Astrocyte of the spinal cord (primary cell): ENCODE measurements around the gene GOLGA8A.
"Not testable (repeated sequence)": the region's sequence is repeated elsewhere in the genome, so short reads cannot be mapped to it uniquely, and the experiment has no call there.

Experiments
- DNase-seq: peaks from one replicate; pipeline ENCODE4 v3.0.0; 2011; ENCODE audit warnings: low read depth, low spot score
- H3K4me3 ChIP-seq: 2 replicates; pipeline ENCODE4 v1.5.1; 2011; ENCODE audit warnings: low read depth, mild to moderate bottlenecking, low read length, moderate library complexity
- in situ Hi-C: cut with HindIII; loops from 2 replicates; pipeline ENCODE4 v1.10.0; 2017; ENCODE audit warnings: low sequenced_read_pairs
- TF ChIP-seq, protein P1 (sequence below): IDR thresholded peaks from 2 replicates; pipeline ENCODE4 v1.5.1; 2012; ENCODE audit warnings: low read depth, mild to moderate bottlenecking, low read length, inconsistent platforms

The GOLGA8A gene

DNA sequence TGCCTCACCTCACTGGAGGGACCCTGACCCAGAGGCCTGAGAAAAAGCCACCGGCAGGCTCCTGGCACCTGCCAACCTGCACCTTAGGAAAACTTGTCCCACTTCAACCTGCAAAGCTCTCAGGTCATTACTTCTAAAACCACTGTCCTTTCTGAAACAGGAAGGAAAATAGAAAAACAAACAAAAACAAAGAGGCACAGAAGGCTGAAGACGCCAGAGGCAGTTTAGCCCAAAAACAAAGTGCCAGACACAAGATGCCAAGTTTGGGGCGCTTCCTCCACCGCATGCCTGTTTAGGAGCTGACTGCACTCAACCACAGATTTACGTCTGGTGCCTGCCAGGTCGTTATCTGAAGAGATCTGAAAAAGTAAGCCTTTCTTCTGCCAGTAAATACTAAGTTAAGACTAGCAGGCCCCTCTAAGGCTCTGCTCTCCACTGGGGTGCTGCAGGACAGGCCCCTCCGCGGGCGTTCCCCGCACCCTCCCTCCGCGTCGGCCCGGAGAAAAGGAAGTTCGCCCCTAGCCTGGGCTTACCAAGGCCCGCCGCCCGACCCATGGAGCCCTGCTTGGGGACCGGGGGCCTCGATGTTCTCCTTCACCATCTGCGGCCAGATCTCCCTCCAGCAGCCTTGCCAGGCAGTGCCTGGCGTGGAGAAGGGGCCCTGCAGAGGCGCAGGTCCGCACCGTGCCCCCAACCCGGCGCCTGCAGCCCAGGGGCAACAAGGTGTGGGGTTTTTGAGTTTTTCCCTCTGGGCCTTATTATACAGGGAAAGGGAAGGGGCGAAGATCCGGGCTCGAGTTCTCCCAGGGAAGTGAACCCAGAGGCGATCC lies 1.3 kb downstream of the GOLGA8A start:
- TF ChIP-seq, protein P1, sequence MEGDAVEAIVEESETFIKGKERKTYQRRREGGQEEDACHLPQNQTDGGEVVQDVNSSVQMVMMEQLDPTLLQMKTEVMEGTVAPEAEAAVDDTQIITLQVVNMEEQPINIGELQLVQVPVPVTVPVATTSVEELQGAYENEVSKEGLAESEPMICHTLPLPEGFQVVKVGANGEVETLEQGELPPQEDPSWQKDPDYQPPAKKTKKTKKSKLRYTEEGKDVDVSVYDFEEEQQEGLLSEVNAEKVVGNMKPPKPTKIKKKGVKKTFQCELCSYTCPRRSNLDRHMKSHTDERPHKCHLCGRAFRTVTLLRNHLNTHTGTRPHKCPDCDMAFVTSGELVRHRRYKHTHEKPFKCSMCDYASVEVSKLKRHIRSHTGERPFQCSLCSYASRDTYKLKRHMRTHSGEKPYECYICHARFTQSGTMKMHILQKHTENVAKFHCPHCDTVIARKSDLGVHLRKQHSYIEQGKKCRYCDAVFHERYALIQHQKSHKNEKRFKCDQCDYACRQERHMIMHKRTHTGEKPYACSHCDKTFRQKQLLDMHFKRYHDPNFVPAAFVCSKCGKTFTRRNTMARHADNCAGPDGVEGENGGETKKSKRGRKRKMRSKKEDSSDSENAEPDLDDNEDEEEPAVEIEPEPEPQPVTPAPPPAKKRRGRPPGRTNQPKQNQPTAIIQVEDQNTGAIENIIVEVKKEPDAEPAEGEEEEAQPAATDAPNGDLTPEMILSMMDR, result no peak
- in situ Hi-C loops, result no loop called here
- H3K4me3 ChIP-seq, result peak overlapping the region; percentile 63
- peak; percentile 6 for DNase-seq

DNA sequence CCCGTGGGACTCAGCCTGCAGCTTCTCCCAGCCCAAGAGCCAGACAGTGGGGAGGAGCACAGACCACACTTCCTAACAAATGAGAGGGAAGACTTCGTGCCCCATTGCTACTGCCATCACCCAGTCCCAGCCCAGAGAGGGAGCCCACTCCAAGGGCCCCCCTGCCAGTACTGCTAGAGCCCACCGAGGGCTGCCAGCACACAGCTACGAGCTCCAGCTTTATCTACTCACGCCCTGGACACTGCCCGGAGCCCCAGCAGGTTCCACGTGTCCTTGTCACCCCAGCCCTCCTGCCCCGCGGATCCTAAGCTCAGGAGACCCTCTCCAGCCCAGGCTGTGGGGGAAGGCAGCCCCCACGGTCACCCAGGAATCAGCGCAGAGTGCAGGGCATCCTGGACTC lies 1.9 kb downstream of the GOLGA8A start:
- TF ChIP-seq, protein P1, result no peak
- no peak for DNase-seq
- in situ Hi-C loops, result no loop called here
- no peak overlapping the region for H3K4me3 ChIP-seq

DNA sequence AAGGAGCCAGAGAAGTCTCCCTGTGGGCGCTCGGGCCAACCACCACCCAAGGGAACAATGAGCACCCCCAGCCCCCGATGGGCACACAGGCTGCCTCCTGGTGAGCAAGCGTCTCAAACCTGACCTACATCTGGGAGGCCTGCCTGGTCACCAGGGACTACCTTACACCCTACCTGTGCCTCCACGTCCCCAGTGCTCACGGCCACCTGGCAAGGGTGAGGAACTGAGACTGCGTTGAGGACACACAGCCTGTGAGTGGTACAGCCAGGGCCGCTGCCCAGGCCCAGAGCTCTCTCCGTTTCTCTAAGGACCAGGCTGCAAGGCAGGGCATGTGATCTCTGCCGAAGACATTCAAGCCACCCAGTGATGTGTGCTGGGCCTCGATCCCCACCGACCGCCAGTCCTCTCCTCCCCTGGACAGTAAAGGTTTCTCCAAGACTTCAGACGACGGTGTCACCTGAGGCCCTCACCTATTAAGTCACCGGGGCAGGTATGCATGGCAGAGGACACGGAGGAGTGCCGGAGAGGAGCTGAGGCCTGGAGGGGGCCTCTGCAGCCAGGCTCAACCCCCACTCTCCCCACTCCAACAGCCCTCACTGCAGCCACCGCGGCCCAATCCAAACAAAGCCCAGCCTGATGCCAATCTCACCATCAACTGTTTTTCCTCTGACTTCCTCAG lies 2.8 kb downstream of the GOLGA8A start:
- in situ Hi-C loops, result no loop called here
- no peak for DNase-seq
- TF ChIP-seq, protein P1, result no peak
- no peak overlapping the region for H3K4me3 ChIP-seq

DNA sequence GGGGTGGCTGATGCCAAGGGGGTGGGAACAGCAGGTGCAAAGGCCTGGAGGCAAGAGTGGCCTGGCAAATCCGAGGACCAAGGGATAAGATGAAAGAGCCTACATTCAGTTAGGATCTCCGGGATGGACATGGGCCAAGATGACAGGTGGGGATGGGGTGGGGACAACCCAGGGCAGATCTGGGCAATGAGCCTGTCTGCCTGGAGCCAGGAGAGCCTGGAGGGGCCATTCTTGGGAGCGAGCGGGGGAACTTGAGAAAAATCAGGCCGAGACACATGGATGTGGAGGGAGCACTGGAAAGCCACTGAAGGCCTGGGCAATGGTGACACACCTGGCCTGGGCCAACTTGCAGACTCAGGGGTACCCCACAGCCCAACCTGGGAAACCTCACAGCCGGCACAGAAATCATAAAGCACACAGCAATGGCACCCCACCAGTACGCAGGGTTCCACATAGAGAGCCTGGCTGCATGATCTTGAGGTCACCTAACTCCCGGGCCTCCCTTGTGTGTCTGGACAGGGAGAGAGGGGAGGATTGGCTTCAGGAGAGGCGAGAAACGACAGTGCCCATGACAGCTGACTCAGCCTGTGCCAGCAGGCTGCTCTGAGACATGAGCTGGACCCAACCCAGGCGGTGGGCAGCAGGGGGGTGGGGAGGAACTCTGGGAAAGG lies 3.5 kb downstream of the GOLGA8A start:
- in situ Hi-C loops, DNase-seq: not testable (repeated sequence)

DNA sequence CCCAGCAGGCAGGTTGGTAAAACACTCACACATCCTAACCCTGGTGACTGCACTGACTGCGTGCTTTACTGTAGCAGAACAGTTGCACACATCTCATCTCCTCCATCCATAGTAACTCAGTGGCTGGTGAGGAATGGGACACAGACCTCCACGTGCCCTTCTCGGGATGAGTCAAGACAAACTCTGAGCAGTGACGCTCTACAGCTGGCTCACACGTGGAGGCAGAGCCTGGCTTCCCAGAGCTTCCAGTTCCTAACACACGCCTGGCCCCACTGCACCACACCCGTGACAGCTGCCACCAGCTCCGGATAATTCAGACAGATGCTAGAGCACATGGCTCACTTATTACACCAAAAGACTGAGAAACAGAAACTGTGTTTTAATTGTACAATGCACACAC lies 7.0 kb downstream of the GOLGA8A start:
- DNase-seq, in situ Hi-C loops, H3K4me3 ChIP-seq: not testable (repeated sequence)

More for the DNA sequence above, 3.5 kb downstream of the GOLGA8A start:
- not testable (repeated sequence) for H3K4me3 ChIP-seq

DNA sequence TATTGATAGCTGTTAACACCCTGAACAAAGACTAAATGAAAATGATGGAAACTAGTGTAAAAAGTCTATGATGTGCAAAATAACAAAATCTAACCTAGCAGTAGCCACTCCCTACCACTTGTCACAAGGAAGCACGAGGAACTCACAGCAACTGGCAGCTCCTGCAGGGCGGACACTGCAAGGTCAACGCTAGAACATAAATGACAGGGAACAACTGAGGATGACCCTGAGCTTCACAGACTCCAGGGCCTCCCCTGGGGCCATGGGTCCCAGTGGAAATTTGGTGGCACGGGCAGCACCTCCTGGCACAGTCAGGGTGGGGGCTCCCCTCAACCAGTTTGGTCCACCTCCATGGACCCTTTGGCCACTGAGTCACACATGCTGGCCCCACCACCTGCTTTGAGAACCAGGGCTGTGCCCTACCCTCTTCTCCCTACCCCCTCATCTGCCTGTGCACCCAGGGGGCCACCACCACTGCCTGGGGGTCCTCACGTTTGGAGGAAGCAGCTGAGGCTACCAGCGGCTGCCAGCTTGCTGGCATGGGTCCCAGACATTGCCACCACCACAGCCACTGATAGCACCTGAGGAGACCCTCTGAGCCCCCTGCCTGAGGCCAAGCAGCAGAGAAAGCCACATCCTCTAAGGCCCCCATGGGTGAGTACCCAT lies 14.1 kb downstream of the GOLGA8A start:
- H3K4me3 ChIP-seq, in situ Hi-C loops, DNase-seq: not testable (repeated sequence)

DNA sequence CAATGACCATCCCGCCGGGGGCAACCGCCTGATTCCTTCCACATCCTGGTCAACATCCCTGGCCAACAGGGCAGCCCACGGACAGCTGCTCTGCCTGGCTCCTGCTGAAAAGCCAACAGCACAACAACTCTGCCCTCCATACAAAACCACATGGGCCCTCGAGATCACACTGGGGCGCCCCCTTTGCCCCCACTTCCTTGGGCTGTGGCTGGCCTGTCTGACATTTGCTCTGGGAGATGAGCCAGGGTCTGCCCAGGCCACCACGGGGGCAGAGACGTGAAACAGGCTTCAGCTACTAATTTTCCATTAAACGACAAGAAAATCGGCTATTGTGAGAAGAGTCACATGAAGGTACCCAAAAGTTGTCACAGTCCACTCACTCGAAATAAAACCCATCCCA lies 16.7 kb downstream of the GOLGA8A start:
- H3K4me3 ChIP-seq, DNase-seq, in situ Hi-C loops: not testable (repeated sequence)

DNA sequence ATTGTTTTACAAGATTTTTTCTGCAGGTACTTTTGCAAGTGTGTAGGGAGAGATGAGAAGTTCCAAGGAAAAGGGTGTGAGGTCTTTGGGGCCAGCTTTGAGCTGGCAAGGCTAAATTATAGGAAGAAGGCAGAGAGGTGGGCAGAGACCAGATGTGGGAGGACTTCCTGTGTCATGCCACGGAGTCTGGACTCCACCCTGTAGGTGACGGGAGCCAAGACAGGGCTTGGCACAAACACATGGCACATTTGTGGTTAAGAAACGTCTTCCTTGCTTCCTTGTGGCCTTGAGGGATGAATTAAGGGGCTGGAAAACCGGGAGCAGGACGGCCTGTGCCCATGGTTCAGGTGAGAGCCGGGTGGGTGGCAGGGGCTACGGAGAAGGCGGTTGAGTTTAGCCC lies 19.2 kb downstream of the GOLGA8A start:
- H3K4me3 ChIP-seq, DNase-seq, in situ Hi-C loops: not testable (repeated sequence)

DNA sequence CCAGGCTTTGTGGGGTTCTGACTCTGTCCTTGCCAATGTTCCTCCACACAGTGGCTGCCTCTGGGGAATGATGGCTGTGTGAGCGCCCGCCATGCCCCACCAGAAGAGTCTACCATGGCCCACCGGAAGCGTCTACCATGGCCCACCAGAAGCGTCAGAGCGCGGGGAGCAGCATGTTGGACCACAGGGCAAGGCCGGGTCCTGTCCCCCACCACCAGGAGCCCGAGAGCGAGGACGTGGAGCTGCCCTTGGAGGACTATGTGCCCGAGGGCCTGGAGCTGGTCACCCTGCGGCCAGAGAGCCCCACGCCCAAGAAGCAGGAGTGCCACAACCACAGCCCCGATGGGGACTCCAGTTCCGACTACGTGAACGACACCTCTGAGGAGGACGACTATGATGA lies 28.1 kb downstream of the GOLGA8A start:
- in situ Hi-C loops, H3K4me3 ChIP-seq, DNase-seq: not testable (repeated sequence)

DNA sequence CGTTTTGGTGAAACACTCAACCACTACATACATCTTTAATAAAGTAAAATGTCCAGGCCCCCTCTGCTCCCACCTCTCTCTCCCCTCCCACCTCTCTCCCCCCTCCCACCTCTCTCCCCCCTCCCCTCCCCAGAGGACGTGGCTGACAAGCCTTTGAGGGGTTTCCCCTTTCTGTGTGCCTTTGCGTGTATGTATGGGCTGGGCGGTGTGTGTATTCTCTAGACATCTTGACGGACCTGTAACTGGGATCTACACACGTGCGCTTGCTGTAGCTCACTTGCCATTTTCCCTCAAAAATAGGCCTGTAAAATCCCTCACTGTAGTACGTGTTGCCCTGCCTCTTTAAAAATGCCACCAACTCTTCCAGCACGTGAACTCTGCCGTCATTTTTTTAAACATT lies 28.6 kb downstream of the GOLGA8A start:
- H3K4me3 ChIP-seq, DNase-seq, in situ Hi-C loops: not testable (repeated sequence)

DNA sequence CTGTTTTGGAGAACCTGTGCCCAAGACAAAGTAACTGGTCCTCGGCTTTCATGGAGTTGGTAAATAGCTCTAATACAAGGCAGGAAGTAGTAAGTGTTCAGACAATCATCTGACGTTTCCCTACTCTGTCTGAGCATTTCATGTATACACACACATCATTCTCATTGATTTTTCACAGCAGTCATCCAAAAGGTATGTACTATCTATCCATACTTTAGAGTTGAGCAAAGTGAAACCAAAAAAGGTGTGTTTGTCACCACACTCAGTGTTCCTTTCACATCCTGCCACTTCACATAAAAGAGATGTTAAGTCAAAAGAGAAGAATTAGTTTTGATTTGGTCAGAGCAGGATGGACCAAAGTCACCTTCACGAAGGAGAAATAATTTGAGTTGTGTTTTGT lies 33.7 kb downstream of the GOLGA8A start:
- H3K4me3 ChIP-seq, in situ Hi-C loops, DNase-seq: not testable (repeated sequence)

DNA sequence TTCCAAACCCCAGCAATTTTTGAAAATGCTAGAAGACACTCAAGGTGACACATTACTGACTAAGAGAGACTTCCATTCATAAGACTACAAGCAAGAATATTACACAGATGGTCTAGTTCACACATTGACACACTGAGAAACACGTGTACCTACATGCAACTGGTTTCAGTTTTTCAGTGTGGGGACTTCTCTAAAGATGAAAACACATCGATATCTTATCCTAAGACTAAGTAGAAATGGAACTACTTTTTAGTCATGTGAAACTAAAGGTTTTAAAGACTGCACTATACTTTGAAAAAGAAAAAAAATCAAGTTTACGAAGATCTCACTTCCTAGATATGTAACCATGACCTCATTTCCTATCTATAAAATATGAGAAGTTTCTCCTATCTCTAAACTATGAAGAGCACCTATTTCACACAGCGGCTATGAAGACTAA lies 34.4 kb downstream of the GOLGA8A start:
- in situ Hi-C loops, DNase-seq, H3K4me3 ChIP-seq: not testable (repeated sequence)

DNA sequence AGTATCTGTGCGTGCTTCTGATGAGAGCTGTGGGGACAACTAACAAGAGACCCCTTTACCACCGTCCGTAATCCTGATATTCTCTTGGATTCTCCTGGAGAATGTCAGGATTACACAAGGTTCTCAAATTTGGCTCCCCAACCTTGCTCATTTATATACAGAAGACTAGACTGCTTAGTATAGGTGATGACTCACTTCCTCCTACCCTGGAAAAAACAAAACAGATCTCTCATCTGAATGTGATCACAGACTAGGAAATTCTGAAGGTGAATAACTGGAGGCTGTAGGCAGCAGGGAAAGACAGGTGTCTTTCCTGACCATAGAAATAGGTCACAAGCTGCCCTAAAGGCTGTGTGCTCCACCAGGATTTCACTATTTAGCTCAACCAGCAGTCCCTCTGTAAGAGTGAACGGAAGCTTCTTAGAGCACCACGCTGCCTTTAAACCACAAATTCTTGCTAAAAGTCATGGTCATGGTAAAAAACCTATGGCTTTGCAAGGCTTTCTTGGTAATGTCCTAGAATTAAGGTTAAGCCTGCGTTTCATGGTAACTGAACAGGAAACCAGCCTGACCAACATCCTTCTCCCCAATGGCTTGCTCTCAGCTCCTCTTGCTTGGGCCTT lies 39.9 kb downstream of the GOLGA8A start:
- in situ Hi-C loops, DNase-seq, H3K4me3 ChIP-seq: not testable (repeated sequence)
